K562 (cell line): Measurements from ENCODE around the gene ETV7. TPM values are rescaled to one million over a fixed set of nuclear protein-coding genes. Genes with fewer than 3 reads are reported as not detected.

Source experiments
- ADNP ChIP-seq: fragments of 200-800 bp; sonication (Bioruptor generic); IDR thresholded peaks from 2 replicates; pipeline ENCODE4 v1.6.1; 2016; ENCODE audit warnings: missing genetic modification characterization, missing compliant biosample characterization
- ARNT ChIP-seq, 2 experiments: fragments of 450-650 bp; IDR thresholded peaks; 2 replicates each; pipeline ENCODE4 v1.6.1; 2016; ENCODE audit warnings: mild to moderate bottlenecking in 1 of 2
- BRF1 ChIP-seq: IDR thresholded peaks from 3 replicates; pipeline ENCODE4 v1.6.1; 2011; ENCODE audit warnings: borderline replicate concordance, mild to moderate bottlenecking; ENCODE audit not compliant: insufficient read length; ENCODE audit errors: extremely low read depth
- DACH1 ChIP-seq: fragments of 450-650 bp; IDR thresholded peaks from 2 replicates; pipeline ENCODE4 v1.6.1; 2018; ENCODE audit not compliant: partially characterized antibody
- ELF2 ChIP-seq: fragments of 250-450 bp; sonication (Bioruptor Pico); IDR thresholded peaks from 2 replicates; pipeline ENCODE4 v1.5.0; 2021; ENCODE audit warnings: mild to moderate bottlenecking
- ESRRA ChIP-seq: fragments of 450-650 bp; IDR thresholded peaks from 2 replicates; pipeline ENCODE4 v1.6.1; 2014; ENCODE audit warnings: low read depth, mild to moderate bottlenecking, moderate library complexity, borderline replicate concordance
- FOS ChIP-seq: IDR thresholded peaks from 3 replicates; pipeline ENCODE4 v1.6.1; 2011; ENCODE audit not compliant: insufficient read length; ENCODE audit errors: extremely low read depth
- FOXA1 ChIP-seq: fragments of 450-650 bp; IDR thresholded peaks from 2 replicates; pipeline ENCODE4 v1.6.1; 2016; ENCODE audit warnings: mild to moderate bottlenecking, borderline replicate concordance
- FOXK1 ChIP-seq: sonication (generic); formaldehyde crosslinking; IDR thresholded peaks from 2 replicates; pipeline ENCODE4 v1.8.0; 2022; ENCODE audit warnings: missing genetic modification reagents, mild to moderate bottlenecking, borderline replicate concordance
- HLTF ChIP-seq: fragments of 450-650 bp; IDR thresholded peaks from 2 replicates; pipeline ENCODE4 v1.6.1; 2016
- L3MBTL2 ChIP-seq: fragments of 450-650 bp; IDR thresholded peaks from 2 replicates; pipeline ENCODE4 v1.6.1; 2016; ENCODE audit warnings: mild to moderate bottlenecking, moderate library complexity
- POLR3A ChIP-seq: IDR thresholded peaks from 2 replicates; pipeline ENCODE4 v1.6.1; 2011; ENCODE audit warnings: borderline replicate concordance, mild to moderate bottlenecking, moderate library complexity; ENCODE audit not compliant: insufficient read length, insufficient read depth; ENCODE audit errors: extremely low read depth
- RBBP5 ChIP-seq: fragments of 200-600 bp; sonication (generic); IDR thresholded peaks from 2 replicates; pipeline ENCODE4 v1.6.1; 2012; ENCODE audit warnings: borderline replicate concordance, mild to moderate bottlenecking, low read length, control low read depth, inconsistent platforms; ENCODE audit not compliant: insufficient read depth, poor library complexity, severe bottlenecking
- RBM25 ChIP-seq: fragments of 200-400 bp; formaldehyde crosslinking; IDR thresholded peaks from 2 replicates; pipeline ENCODE4 v1.6.1; 2018; ENCODE audit warnings: low read length, low read depth, moderate library complexity; ENCODE audit not compliant: severe bottlenecking
- SMAD1 ChIP-seq: fragments of 150-350 bp; IDR thresholded peaks from 2 replicates; pipeline ENCODE4 v1.6.1; 2014; ENCODE audit warnings: low read length, low read depth; ENCODE audit not compliant: partially characterized antibody
- TEAD4 ChIP-seq, 2 experiments: sonication (generic) in 1 of 2; formaldehyde crosslinking in 1 of 2; IDR thresholded peaks; 2 replicates each; pipeline versions ENCODE4 v1.6.1 to v1.8.0; 2012 to 2022; ENCODE audit warnings: borderline replicate concordance in 1 of 2, inconsistent platforms in 1 of 2, low read length in 1 of 2, mild to moderate bottlenecking in 1 of 2, missing genetic modification reagents in 1 of 2
- ZFP36 ChIP-seq: fragments of 150-350 bp; IDR thresholded peaks from 2 replicates; pipeline ENCODE4 v1.6.1; 2018; ENCODE audit warnings: low read length, low read depth; ENCODE audit not compliant: partially characterized antibody
- ZNF212 ChIP-seq: fragments of 450-650 bp; formaldehyde crosslinking; IDR thresholded peaks from 2 replicates; pipeline ENCODE4 v1.4.0; 2020; ENCODE audit warnings: mild to moderate bottlenecking
- ZNF263 ChIP-seq: sonication (generic); formaldehyde crosslinking; IDR thresholded peaks from 2 replicates; pipeline ENCODE4 v1.8.0; 2022; ENCODE audit warnings: mild to moderate bottlenecking, missing genetic modification reagents, borderline replicate concordance
- polyA plus RNA-seq, 8 experiments: library from polyadenylated mRNA; depleted of rRNA in 4 of 8; stranded (reverse) in 5 of 8; unstranded in 3 of 8; fragments of >200 nt; fragmentation: Nextera tagmentation in 2 of 8; fragmentation: Illumina TruSeq in 1 of 8; extraction: Ambion mirVana in 2 of 8; extraction: Trizol in 1 of 8; gene quantifications; 2 replicates each; pipeline versions ENCODE4 v1.2.1 to v1.2.3, GENCODE V29; 2011 to 2014; ENCODE audit warnings: inconsistent platforms in 1 of 8, missing spikeins in 1 of 8
- total RNA-seq, 7 experiments: library from RNA; depleted of rRNA in 6 of 7; stranded (reverse); fragments of >200 nt in 6 of 7; fragmentation: Illumina TruSeq in 2 of 7; extraction: Trizol in 2 of 7; gene quantifications; 2 replicates each; pipeline versions ENCODE4 v1.2.1 to v1.2.3, GENCODE V29; 2011 to 2021; ENCODE audit warnings: low replicate concordance in 1 of 7
- TF ChIP-seq, protein P1 (sequence below): fragments of 450-650 bp; IDR thresholded peaks from 2 replicates; pipeline ENCODE4 v1.6.1; 2014; ENCODE audit warnings: low read depth, mild to moderate bottlenecking, moderate library complexity, borderline replicate concordance

Gene ETV7
- total and polyA plus RNA-seq, 9 of the 15 experiments (the other 6 are each of a cell fraction or from before 2014, with no cell fraction given) = 0.07 to 0.22 (median 0.14) TPM; not detected in 3

GRCh38 chr6:36367743-36368142 is 19.7 kb downstream of the ETV7 start (continued):
- TF ChIP-seq ZNF212 (no peak), FOXA1 (no peak), RBM25 (peak; percentile 27), ESRRA (no peak), L3MBTL2 (no peak), HLTF (no peak), BRF1 (no peak), TEAD4 (IDR thresholded peaks at IDR 0.05; ENCODE audit: low read length) (no peak), TEAD4 (CRISPR knock-in tag; IDR thresholded peaks at IDR 0.05; ENCODE audit: borderline replicate concordance) (no peak), FOS (no peak), ZFP36 (peak; percentile 21), ELF2 (CRISPR knock-in tag) (no peak), ZNF263 (CRISPR knock-in tag) (no peak), POLR3A (no peak), FOXK1 (CRISPR knock-in tag) (no peak), RBBP5 (no peak), ADNP (tag) (no peak), SMAD1 (no peak), ARNT (IDR thresholded peaks at IDR 0.05) (no peak), DACH1 (no peak)
- TF ChIP-seq, protein P1, sequence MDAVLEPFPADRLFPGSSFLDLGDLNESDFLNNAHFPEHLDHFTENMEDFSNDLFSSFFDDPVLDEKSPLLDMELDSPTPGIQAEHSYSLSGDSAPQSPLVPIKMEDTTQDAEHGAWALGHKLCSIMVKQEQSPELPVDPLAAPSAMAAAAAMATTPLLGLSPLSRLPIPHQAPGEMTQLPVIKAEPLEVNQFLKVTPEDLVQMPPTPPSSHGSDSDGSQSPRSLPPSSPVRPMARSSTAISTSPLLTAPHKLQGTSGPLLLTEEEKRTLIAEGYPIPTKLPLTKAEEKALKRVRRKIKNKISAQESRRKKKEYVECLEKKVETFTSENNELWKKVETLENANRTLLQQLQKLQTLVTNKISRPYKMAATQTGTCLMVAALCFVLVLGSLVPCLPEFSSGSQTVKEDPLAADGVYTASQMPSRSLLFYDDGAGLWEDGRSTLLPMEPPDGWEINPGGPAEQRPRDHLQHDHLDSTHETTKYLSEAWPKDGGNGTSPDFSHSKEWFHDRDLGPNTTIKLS = no peak
